GM18861 (cell line): ENCODE data around the gene HBM.
"Not testable (repeated sequence)": the region's sequence is repeated elsewhere in the genome, so short reads cannot be mapped to it uniquely, and the experiment has no call there.

Experiments
- ATAC-seq: cut with Tn5 transposase; IDR thresholded peaks from one replicate; pipeline ENCODE4 v1.9.1; 2021; ENCODE audit not compliant: unreplicated experiment

Gene HBM

DNA sequence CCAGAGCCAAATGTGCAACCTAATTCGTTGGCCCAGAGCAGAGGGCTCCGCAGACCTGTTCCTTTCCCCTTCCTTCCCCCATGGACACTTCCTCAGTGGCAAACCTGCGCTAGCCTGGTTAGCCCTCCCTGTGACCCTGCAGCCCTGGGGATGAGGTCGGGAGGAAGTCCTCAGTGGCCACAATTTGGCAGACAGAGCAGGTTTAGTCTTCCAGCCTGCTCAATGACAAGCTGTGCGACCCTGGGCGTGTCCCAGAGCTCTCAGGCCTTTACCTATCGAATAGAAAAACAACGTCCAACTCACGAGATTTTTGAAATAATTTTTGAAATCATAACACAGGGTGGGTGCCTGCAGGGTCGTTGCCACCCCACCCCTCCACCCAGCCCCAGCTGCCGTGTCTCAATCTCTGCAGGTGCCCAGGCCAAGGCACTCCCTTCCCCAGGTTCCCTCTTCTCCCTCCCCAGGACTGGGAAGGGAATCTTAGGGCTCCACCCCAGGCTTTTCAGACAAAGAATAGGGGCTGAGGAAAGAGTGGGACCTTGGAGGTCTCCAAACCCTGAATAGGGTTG, 1.4 kb downstream of the HBM start:
- no peak for ATAC-seq

DNA sequence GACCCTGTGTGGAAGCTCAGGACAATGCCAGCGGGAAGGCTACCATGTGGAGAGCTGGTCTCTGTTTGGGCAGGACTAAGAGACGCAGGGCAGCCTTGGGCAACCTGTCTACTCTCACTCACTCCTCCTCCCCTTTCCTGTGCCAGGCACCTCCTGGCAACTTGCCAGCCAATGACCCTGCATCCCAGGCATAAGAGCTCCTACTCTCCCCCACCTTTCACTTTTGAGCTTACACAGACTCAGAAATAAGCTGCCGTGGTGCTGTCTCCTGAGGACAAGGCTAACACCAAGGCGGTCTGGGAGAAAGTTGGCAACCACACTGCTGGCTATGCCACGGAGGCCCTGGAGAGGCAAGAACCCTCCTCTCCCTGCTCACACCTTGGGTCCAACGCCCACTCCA, 2.6 kb downstream of the HBM start:
- ATAC-seq, result no peak

DNA sequence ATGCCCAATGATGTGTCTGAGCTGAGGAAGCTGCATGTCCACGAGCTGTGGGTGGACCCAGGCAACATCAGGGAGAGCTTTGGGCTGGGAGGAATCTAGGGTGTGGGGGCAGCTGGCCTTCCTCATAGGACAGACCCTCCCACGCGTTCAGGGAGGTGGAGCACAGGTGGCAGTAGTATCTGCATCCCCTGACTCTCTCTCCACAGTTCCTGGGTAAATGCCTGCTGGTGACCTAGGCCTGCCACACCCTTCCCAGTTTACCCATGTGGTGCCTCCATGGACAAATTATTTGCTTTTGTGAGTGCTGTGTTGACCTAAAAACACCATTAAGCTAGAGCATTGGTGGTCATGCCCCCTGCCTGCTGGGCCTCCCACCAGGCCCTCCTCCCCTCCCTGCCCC, 3.2 kb downstream of the HBM start:
- no peak for ATAC-seq

DNA sequence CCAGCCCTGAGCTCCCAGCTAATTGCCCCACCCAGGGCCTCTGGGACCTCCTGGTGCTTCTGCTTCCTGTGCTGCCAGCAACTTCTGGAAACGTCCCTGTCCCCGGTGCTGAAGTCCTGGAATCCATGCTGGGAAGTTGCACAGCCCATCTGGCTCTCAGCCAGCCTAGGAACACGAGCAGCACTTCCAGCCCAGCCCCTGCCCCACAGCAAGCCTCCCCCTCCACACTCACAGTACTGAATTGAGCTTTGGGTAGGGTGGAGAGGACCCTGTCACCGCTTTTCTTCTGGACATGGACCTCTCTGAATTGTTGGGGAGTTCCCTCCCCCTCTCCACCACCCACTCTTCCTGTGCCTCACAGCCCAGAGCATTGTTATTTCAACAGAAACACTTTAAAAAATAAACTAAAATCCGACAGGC, 4.3 kb downstream of the HBM start:
- not testable (repeated sequence) for ATAC-seq

DNA sequence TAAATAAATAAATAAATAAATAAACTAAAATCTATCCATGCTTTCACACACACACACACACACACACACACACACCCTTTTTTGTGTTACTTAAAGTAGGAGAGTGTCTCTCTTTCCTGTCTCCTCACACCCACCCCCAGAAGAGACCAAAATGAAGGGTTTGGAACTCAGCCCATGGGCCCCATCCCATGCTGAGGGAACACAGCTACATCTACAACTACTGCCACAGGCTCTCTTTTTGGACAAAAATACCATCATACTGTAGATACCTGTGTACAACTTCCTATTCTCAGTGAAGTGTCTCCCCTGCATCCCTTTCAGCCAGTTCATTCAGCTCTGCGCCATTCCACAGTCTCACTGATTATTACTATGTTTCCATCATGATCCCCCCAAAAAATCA, 5.0 kb downstream of the HBM start:
- no peak for ATAC-seq

GRCh38 chr16:172374-172941, 6.7 kb downstream of the HBM start, which contains the start of gene HBA2:
Gene HBA2 (plus strand): TSS chr16:172876. CDS start chr16:172913, 37 bp downstream.
- ATAC-seq, result not testable (repeated sequence)

DNA sequence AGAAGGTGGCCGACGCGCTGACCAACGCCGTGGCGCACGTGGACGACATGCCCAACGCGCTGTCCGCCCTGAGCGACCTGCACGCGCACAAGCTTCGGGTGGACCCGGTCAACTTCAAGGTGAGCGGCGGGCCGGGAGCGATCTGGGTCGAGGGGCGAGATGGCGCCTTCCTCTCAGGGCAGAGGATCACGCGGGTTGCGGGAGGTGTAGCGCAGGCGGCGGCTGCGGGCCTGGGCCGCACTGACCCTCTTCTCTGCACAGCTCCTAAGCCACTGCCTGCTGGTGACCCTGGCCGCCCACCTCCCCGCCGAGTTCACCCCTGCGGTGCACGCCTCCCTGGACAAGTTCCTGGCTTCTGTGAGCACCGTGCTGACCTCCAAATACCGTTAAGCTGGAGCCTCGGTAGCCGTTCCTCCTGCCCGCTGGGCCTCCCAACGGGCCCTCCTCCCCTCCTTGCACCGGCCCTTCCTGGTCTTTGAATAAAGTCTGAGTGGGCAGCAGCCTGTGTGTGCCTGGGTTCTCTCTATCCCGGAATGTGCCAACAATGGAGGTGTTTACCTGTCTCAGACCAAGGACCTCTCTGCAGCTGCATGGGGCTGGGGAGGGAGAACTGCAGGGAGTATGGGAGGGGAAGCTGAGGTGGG, 7.6 kb downstream of the HBM start:
- not testable (repeated sequence) for ATAC-seq

DNA sequence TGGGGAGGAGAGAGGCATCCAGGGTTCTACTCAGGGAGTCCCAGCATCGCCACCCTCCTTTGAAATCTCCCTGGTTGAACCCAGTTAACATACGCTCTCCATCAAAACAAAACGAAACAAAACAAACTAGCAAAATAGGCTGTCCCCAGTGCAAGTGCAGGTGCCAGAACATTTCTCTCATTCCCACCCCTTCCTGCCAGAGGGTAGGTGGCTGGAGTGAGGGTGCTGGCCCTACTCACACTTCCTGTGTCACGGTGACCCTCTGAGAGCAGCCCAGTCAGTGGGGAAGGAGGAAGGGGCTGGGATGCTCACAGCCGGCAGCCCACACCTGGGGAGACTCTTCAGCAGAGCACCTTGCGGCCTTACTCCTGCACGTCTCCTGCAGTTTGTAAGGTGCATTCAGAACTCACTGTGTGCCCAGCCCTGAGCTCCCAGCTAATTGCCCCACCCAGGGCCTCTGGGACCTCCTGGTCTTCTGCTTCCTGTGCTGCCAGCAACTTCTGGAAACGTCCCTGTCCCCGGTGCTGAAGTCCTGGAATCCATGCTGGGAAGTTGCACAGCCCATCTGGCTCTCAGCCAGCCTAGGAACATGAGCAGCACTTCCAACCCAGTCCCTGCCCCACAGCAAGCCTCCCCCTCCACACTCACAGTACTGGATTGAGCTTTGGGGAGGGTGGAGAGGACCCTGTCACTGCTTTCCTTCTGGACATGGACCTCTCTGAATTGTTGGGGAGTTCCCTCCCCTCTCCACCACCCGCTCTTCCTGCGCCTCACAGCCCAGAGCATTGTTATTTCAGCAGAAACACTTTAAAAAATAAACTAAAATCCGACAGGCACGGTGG, 8.4 kb downstream of the HBM start:
- not testable (repeated sequence) for ATAC-seq

DNA sequence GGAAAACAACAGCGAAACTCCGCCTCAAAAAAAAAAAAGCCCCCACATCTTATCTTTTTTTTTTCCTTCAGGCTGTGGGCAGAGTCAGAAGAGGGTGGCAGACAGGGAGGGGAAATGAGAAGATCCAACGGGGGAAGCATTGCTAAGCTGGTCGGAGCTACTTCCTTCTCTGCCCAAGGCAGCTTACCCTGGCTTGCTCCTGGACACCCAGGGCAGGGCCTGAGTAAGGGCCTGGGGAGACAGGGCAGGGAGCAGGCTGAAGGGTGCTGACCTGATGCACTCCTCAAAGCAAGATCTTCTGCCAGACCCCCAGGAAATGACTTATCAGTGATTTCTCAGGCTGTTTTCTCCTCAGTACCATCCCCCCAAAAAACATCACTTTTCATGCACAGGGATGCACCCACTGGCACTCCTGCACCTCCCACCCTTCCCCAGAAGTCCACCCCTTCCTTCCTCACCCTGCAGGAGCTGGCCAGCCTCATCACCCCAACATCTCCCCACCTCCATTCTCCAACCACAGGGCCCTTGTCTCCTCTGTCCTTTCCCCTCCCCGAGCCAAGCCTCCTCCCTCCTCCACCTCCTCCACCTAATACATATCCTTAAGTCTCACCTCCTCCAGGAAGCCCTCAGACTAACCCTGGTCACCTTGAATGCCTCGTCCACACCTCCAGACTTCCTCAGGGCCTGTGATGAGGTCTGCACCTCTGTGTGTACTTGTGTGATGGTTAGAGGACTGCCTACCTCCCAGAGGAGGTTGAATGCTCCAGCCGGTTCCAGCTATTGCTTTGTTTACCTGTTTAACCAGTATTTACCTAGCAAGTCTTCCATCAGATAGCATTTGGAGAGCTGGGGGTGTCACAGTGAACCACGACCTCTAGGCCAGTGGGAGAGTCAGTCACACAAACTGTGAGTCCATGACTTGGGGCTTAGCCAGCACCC, 9.5 kb downstream of the HBM start:
- no peak for ATAC-seq

DNA sequence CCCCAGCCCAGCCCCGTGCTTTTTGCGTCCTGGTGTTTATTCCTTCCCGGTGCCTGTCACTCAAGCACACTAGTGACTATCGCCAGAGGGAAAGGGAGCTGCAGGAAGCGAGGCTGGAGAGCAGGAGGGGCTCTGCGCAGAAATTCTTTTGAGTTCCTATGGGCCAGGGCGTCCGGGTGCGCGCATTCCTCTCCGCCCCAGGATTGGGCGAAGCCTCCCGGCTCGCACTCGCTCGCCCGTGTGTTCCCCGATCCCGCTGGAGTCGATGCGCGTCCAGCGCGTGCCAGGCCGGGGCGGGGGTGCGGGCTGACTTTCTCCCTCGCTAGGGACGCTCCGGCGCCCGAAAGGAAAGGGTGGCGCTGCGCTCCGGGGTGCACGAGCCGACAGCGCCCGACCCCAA, 10.2 kb downstream of the HBM start:
- not testable (repeated sequence) for ATAC-seq

DNA sequence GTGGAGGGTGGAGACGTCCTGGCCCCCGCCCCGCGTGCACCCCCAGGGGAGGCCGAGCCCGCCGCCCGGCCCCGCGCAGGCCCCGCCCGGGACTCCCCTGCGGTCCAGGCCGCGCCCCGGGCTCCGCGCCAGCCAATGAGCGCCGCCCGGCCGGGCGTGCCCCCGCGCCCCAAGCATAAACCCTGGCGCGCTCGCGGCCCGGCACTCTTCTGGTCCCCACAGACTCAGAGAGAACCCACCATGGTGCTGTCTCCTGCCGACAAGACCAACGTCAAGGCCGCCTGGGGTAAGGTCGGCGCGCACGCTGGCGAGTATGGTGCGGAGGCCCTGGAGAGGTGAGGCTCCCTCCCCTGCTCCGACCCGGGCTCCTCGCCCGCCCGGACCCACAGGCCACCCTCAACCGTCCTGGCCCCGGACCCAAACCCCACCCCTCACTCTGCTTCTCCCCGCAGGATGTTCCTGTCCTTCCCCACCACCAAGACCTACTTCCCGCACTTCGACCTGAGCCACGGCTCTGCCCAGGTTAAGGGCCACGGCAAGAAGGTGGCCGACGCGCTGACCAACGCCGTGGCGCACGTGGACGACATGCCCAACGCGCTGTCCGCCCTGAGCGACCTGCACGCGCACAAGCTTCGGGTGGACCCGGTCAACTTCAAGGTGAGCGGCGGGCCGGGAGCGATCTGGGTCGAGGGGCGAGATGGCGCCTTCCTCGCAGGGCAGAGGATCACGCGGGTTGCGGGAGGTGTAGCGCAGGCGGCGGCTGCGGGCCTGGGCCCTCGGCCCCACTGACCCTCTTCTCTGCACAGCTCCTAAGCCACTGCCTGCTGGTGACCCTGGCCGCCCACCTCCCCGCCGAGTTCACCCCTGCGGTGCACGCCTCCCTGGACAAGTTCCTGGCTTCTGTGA, 11.0 kb downstream of the HBM start, which contains the start of gene HBA1:
Gene HBA1 (plus strand): TSS at position 204 of the 906 bp plus-strand sequence. CDS start 37 bp downstream, at position 241.
- not testable (repeated sequence) for ATAC-seq

DNA sequence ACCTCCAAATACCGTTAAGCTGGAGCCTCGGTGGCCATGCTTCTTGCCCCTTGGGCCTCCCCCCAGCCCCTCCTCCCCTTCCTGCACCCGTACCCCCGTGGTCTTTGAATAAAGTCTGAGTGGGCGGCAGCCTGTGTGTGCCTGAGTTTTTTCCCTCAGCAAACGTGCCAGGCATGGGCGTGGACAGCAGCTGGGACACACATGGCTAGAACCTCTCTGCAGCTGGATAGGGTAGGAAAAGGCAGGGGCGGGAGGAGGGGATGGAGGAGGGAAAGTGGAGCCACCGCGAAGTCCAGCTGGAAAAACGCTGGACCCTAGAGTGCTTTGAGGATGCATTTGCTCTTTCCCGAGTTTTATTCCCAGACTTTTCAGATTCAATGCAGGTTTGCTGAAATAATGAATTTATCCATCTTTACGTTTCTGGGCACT, 11.6 kb downstream of the HBM start:
- no peak for ATAC-seq

DNA sequence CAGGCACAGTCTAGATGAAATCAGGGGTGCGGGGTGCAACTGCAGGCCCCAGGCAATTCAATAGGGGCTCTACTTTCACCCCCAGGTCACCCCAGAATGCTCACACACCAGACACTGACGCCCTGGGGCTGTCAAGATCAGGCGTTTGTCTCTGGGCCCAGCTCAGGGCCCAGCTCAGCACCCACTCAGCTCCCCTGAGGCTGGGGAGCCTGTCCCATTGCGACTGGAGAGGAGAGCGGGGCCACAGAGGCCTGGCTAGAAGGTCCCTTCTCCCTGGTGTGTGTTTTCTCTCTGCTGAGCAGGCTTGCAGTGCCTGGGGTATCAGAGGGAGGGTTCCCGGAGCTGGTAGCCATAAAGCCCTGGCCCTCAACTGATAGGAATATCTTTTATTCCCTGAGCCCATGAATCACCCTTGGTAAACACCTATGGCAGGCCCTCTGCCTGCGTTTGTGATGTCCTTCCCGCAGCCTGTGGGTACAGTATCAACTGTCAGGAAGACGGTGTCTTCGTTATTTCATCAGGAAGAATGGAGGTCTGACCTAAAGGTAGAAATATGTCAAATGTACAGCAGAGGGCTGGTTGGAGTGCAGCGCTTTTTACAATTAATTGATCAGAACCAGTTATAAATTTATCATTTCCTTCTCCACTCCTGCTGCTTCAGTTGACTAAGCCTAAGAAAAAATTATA, 12.3 kb downstream of the HBM start:
- ATAC-seq, result no peak

DNA sequence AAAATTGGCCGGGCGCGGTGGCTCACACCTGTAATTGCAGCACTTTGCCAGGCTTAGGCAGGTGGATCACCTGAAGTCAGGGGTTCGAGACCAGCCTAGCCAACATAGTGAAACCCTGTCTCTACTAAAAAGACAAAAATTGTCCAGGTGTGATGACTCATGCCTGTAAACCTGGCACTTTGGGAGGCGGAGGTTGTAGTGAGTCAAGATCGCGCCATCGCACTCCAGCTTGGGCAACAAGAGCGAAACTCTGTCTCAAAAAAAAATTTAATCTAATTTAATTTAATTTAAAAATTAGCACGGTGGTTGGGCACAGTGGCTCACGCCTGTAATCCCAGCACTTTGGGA, 12.9 kb downstream of the HBM start:
- ATAC-seq, result no peak

GRCh38 chr16:179211-180092, 13.7 kb downstream of the HBM start:
- ATAC-seq, result no peak

DNA sequence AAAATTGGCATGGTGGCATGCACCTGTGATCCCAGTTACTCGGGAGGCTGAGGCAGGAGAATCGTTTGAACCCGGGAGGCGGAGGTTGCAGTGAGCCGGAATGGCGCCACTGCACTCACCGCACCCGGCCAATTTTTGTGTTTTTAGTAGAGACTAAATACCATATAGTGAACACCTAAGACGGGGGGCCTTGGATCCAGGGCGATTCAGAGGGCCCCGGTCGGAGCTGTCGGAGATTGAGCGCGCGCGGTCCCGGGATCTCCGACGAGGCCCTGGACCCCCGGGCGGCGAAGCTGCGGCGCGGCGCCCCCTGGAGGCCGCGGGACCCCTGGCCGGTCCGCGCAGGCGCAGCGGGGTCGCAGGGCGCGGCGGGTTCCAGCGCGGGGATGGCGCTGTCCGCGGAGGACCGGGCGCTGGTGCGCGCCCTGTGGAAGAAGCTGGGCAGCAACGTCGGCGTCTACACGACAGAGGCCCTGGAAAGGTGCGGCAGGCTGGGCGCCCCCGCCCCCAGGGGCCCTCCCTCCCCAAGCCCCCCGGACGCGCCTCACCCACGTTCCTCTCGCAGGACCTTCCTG, 14.4 kb downstream of the HBM start, which contains the start of gene HBQ1:
Gene HBQ1 (plus strand): TSS at position 359 of the 575 bp plus-strand sequence. CDS start 28 bp downstream, at position 387.
- no peak for ATAC-seq
